ENCODE data around the gene DIS3L2.

Gene DIS3L2

DNA sequence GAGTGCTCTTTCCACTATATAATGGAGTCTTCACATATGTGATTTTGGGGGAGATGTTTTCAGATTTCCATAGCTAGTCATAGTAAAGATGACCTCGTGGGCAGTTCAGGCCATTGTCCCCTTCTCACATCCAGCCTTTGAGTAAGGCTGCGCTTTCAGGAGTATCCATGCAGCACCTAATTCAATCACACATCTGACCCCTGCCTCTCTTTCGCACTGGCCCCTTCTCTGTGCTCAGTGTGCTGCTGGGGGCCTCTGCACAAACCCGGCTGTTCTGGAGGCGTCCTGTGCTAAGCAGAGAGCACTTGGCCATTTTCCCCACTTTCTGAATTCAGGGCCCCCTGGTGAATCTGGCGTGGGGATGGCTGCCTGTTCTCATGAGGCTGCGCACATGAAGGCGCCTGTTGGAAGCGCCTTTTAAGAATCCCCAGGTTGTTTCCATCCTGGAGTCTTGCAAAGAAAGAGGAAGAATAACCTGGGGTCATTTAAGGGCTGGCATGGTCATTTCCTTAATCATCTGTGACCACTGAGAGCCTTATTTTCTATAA lies 321.1 kb downstream of the DIS3L2 start:
- POLR2A ChIA-PET: no interaction called here
- DNase-seq (ENCODE audit: extremely low spot score): no peak
- CTCF ChIA-PET: interaction anchor here (1.3 to 3.9 kb wide), 5 partner anchors 9 to 357 kb away, joined by 3 to 37 read pairs (median 6); partner anchors contain the start of gene NPPC
- TF ChIP-seq, protein P1, sequence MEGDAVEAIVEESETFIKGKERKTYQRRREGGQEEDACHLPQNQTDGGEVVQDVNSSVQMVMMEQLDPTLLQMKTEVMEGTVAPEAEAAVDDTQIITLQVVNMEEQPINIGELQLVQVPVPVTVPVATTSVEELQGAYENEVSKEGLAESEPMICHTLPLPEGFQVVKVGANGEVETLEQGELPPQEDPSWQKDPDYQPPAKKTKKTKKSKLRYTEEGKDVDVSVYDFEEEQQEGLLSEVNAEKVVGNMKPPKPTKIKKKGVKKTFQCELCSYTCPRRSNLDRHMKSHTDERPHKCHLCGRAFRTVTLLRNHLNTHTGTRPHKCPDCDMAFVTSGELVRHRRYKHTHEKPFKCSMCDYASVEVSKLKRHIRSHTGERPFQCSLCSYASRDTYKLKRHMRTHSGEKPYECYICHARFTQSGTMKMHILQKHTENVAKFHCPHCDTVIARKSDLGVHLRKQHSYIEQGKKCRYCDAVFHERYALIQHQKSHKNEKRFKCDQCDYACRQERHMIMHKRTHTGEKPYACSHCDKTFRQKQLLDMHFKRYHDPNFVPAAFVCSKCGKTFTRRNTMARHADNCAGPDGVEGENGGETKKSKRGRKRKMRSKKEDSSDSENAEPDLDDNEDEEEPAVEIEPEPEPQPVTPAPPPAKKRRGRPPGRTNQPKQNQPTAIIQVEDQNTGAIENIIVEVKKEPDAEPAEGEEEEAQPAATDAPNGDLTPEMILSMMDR (IDR thresholded peaks at IDR 0.05; ENCODE audit: control extremely low read depth, extremely low read depth, low read depth, missing control alignments): no peak

DNA sequence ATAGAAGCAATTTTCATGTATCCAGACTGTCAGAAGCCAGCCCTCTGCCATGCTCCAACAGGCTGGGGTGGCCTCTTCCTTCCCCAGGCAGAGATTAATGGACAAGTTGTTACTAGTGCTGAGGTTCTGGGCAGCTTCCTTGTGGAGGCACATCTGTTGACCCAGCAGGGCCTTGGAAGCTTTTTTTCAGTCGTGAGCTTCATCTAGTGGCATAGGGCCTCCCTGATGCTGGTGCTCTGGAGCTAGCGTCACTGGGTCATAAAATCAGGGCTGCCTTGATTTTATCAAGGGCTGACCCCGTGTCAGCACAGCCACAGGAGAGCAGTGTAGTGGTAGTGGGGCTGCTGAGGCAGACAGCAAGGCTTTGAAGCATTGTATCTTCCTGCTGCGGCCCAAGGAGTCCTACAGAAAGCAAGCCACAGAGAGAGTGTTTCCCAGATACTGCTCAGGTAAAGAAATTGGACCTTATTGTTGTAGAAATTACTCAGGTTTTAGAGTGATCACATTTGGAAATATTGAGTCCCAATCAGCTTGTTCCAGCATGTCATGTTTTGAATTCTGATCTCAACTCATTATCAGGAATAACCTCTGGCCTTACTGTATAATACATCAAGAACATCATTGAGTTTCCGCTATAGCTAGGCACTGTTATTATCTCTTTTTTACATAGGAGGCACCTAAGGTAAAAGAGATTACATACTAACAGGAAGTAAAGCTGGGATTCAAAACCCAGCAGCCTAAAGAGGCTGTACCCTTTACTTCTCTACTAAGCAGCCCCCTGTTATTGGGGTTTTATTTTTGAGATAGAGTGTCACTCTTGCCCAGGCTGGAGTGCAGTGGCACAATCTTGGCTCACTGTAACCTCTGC lies 324.7 kb downstream of the DIS3L2 start:
- no peak for DNase-seq (ENCODE audit: extremely low spot score)

DNA sequence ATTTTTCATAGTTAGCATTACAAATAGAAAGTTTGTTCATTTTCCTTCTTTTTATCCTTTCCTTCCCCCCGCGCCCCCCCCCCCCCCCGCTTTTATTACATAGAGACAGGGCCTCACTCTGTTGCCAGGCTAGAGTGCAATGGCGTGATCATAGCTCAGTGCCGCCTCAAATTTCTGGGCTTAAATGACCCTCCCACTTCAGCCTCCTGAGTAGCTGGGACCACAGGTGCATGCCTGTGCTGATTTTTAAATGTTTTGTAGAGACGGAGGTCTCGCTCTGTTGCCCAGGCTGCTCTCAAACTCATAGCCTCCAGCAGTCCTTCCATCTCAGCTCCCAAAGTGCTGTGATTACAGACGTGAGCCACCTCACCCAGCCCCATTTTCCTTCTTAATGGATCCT lies 325.8 kb downstream of the DIS3L2 start:
- ChIA-PET POLR2A (no interaction called here), CTCF (interaction anchor here (1.8 to 2.0 kb wide), 3 partner anchors 10 to 48 kb away, joined by 4 to 7 read pairs (median 5); no protein-coding TSS in a partner anchor)
- TF ChIP-seq, protein P1 (IDR thresholded peaks at IDR 0.05; ENCODE audit: control extremely low read depth, extremely low read depth, low read depth, missing control alignments): no peak
- DNase-seq (ENCODE audit: extremely low spot score): no peak

More for the DNA sequence above, 324.7 kb downstream of the DIS3L2 start:
- ChIA-PET POLR2A (interaction anchor here (0.6 kb wide), 1 partner anchor 310 kb away, joined by 3 read pairs; no protein-coding TSS in a partner anchor), CTCF (interaction anchor here (1.8 to 2.0 kb wide), 3 partner anchors 10 to 47 kb away, joined by 4 to 7 read pairs (median 5); no protein-coding TSS in a partner anchor)
- TF ChIP-seq, protein P1 (IDR thresholded peaks at IDR 0.05; ENCODE audit: control extremely low read depth, extremely low read depth, low read depth, missing control alignments): no peak

DNA sequence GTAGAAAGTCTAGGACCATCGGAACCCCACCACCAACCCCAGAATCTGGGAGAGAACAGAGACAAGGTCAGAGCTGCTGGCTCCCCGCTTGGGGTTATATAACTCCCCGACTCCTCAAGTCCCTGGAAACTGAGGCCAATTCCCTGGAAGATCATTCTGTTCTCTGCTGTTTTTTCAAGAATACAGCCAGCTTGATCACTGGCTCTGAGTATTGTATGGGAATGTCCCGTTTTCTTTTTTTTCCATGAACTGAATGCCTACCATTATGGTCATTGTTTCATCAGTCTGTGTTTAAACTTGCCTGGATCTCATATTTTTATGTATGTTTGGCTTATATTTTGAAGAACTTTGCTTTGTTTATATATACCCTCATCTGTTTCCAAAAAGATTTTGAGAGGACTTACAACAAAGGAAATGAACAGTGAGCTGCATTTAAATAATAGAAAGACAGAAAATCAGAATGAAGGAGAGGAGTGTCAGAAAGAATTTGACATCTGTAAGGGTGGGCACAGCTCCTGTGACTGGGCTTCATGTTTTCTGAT lies 327.0 kb downstream of the DIS3L2 start:
- TF ChIP-seq, protein P1 (IDR thresholded peaks at IDR 0.05; ENCODE audit: control extremely low read depth, extremely low read depth, low read depth, missing control alignments): no peak
- no peak for DNase-seq (ENCODE audit: extremely low spot score)
- POLR2A ChIA-PET: no interaction called here
- CTCF ChIA-PET: interaction anchor here (0.8 to 8.0 kb wide), 7 partner anchors 9 to 388 kb away, joined by 3 to 106 read pairs (median 5); no protein-coding TSS in a partner anchor

DNA sequence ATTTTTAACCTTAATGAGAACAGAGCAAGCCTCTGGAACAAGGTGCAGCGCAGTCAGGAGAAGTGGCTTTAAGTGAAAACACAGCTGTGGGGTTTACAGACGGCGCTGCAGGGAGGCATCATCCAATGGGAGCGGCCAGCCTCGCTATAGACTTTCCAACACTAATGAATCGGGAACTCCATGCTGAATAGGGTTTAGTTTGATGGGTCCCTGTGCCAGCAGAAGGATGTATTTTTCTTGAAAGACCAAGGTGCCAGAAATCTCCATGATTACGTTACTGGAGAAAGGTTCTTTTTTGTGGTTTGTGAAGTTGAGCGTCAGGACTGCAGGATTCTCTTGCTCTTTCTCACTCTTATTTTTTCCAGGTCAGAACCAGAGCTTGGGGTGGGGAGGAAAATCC lies 329.2 kb downstream of the DIS3L2 start:
- ChIA-PET CTCF (interaction anchor here (0.8 to 8.0 kb wide), 10 partner anchors 15 to 384 kb away, joined by 3 to 106 read pairs (median 3); partner anchors contain the start of gene NPPC), POLR2A (no interaction called here)
- DNase-seq (ENCODE audit: extremely low spot score): no peak
- TF ChIP-seq, protein P1 (IDR thresholded peaks at IDR 0.05; ENCODE audit: control extremely low read depth, extremely low read depth, low read depth, missing control alignments): no peak

DNA sequence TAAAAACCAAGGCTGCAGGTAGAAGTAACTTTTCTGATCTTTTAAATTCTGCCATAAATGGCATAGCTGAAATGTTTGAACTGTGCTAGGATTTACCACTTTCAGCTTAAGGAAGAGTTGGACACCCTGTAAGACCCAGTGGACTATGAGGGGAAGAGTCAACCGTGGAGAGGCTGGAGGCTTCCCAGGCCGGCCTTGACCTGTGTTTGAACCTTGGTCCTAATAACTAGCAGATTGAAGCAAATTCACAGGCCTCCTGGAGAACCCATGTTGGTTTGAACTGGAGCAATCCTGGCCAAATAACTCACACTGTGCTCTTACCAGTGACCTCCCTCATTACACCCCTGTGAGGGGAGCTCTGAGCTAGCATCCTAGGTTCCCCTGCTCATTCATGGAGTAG lies 329.8 kb downstream of the DIS3L2 start:
- no peak for DNase-seq (ENCODE audit: extremely low spot score)
- POLR2A ChIA-PET: no interaction called here
- CTCF ChIA-PET: interaction anchor here (0.8 to 8.0 kb wide), 13 partner anchors 8 to 332 kb away, joined by 3 to 106 read pairs (median 4); no protein-coding TSS in a partner anchor
- TF ChIP-seq, protein P1 (IDR thresholded peaks at IDR 0.05; ENCODE audit: control extremely low read depth, extremely low read depth, low read depth, missing control alignments): no peak
